B cell (primary cell): ENCODE measurements around the gene GARIN5A. TPM values are rescaled to one million over a fixed set of nuclear protein-coding genes. Genes with fewer than 3 reads are reported as not detected.

Experiments
- ATAC-seq: fragments of 200-7000 bp; cut with Tn5 transposase; one replicate; pipeline ENCODE4 v1.10.0; 2021; ENCODE audit warnings: low read depth, mild to moderate bottlenecking, moderate number of reproducible peaks, moderate library complexity
- CTCF ChIA-PET: fragments of 350-600 bp; sonication (Branson Sonifier 250); formaldehyde crosslinking; loops from one replicate; lab custom pipeline; 2021; ENCODE audit warnings: antibody characterized with exemption, inconsistent platforms; lab: Charles Lee
- POLR2A ChIA-PET: fragments of 350-600 bp; sonication (Branson Sonifier 250); formaldehyde crosslinking; loops from one replicate; lab custom pipeline; 2021; ENCODE audit warnings: antibody characterized with exemption; lab: Charles Lee
- DNase-seq: peaks from one replicate; pipeline ENCODE4 v3.0.0; 2013
- H2AFZ ChIP-seq: 2 replicates; pipeline ENCODE4 v1.6.1; 2012; ENCODE audit warnings: mild to moderate bottlenecking, low read depth, low read length; ENCODE audit not compliant: insufficient read depth, poor library complexity, severe bottlenecking
- H3K27ac ChIP-seq, 2 donors: 1 replicate in 1 of 2; 2 replicates in 1 of 2; pipeline ENCODE4 v1.5.1; 2012 to 2013; ENCODE audit warnings: low read length in 2 of 2, mild to moderate bottlenecking in 2 of 2, moderate library complexity in 1 of 2
- H3K27me3 ChIP-seq, 4 experiments: fragments of 200-600 bp in 1 of 4; sonication (generic) in 1 of 4; replicated peaks in 1 of 4; 1 replicate in 2 of 4; 2 replicates in 2 of 4; pipeline versions ENCODE4 v1.6.1 to v1.7.0; 2013 to 2016; ENCODE audit warnings: low read length in 3 of 4, mild to moderate bottlenecking in 2 of 4, mixed read lengths in 1 of 4, moderate library complexity in 1 of 4; ENCODE audit not compliant: insufficient read depth in 4 of 4, control insufficient read depth in 3 of 4; ENCODE audit errors: control extremely low read depth in 1 of 4
- H3K36me3 ChIP-seq, 2 experiments: replicated peaks in 1 of 2; 1 replicate in 1 of 2; 2 replicates in 1 of 2; pipeline versions ENCODE4 v1.6.1 to v1.7.1; 2013; ENCODE audit warnings: low read length in 1 of 2; ENCODE audit not compliant: insufficient read depth in 2 of 2, control insufficient read depth in 1 of 2; ENCODE audit errors: control extremely low read depth in 1 of 2, extremely low read depth in 1 of 2
- H3K4me1 ChIP-seq, 2 donors: fragments of 200-600 bp in 1 of 2; sonication (generic) in 1 of 2; 1 replicate in 1 of 2; 2 replicates in 1 of 2; pipeline versions ENCODE4 v1.5.1 to v1.6.1; 2013 to 2017; ENCODE audit warnings: low read length in 2 of 2; ENCODE audit not compliant: control insufficient read depth in 2 of 2, insufficient read depth in 2 of 2
- H3K4me2 ChIP-seq: replicated peaks from 2 replicates; pipeline ENCODE3; 2012; ENCODE audit warnings: mild to moderate bottlenecking, low read depth, low read length; ENCODE audit not compliant: poor library complexity, severe bottlenecking
- H3K4me3 ChIP-seq, 5 experiments: fragments of 200-600 bp in 1 of 5; sonication (generic) in 1 of 5; 1 replicate in 3 of 5; 2 replicates in 2 of 5; pipeline versions ENCODE4 v1.5.1 to v1.7.0; 2011 to 2016; ENCODE audit warnings: low read length in 4 of 5, mild to moderate bottlenecking in 4 of 5, low read depth in 2 of 5, control low read depth in 1 of 5, moderate library complexity in 1 of 5; ENCODE audit not compliant: insufficient read depth in 1 of 5; ENCODE audit errors: control extremely low read depth in 1 of 5, extremely low read depth in 1 of 5
- H3K79me2 ChIP-seq: fragments of 200-600 bp; sonication (generic); one replicate; pipeline ENCODE4 v1.6.0; 2016; ENCODE audit warnings: low read length; ENCODE audit not compliant: control insufficient read depth, insufficient read depth
- H3K9ac ChIP-seq: fragments of 200-600 bp; sonication (generic); 2 replicates; pipeline ENCODE4 v1.6.1; 2017; ENCODE audit warnings: mild to moderate bottlenecking, low read length, moderate library complexity
- H3K9me3 ChIP-seq, 3 donors: one replicate each; pipeline versions ENCODE4 v1.6.1 to v1.7.1; 2013; ENCODE audit warnings: low read length in 2 of 3; ENCODE audit not compliant: control insufficient read depth in 2 of 3, insufficient read depth in 1 of 3; ENCODE audit errors: control extremely low read depth in 1 of 3
- H4K20me1 ChIP-seq: 2 replicates; pipeline ENCODE4 v1.6.0; 2012; ENCODE audit warnings: mild to moderate bottlenecking, low read length; ENCODE audit not compliant: insufficient read depth, control insufficient read depth, poor library complexity, severe bottlenecking
- H3K27ac Mint-ChIP-seq: one replicate; pipeline ENCODE4 v1.8.0; 2021; ENCODE audit warnings: mixed read lengths
- H3K27me3 Mint-ChIP-seq: one replicate; pipeline ENCODE4 v1.8.0; 2021; ENCODE audit warnings: mixed read lengths
- H3K4me1 Mint-ChIP-seq: one replicate; pipeline ENCODE4 v1.8.0; 2021; ENCODE audit warnings: mixed read lengths
- H3K4me3 Mint-ChIP-seq: one replicate; pipeline ENCODE4 v1.8.0; 2021; ENCODE audit warnings: mixed read lengths
- H3K9me3 Mint-ChIP-seq: one replicate; pipeline ENCODE4 v1.8.0; 2022; ENCODE audit warnings: mixed read lengths; ENCODE audit not compliant: insufficient read depth
- CTCF ChIP-seq: fragments of 200-600 bp; IDR thresholded peaks from one replicate; pipeline ENCODE4 v1.8.0; 2022; ENCODE audit warnings: antibody characterized with exemption, mild to moderate bottlenecking
- EZH2 ChIP-seq: IDR thresholded peaks from 2 replicates; pipeline ENCODE4 v1.6.1; 2012; ENCODE audit warnings: borderline replicate concordance, low read depth, mild to moderate bottlenecking, moderate library complexity, low read length; ENCODE audit not compliant: insufficient read depth, poor library complexity, severe bottlenecking
- WGBS: methylation state at CpG from one replicate; pipeline ENCODE4 v1.1.5; 2013; ENCODE audit warnings: missing lambda C conversion rate; ENCODE audit not compliant: insufficient coverage; 5-methylcytosine and 5-hydroxymethylcytosine counted together
- intact Hi-C: fragments of 100-400 bp; cut with micrococcal nuclease; formaldehyde crosslinking; loops from one replicate; pipeline ENCODE4 v1.10.0; 2022
- polyA plus RNA-seq: library from polyadenylated mRNA; depleted of rRNA; stranded (reverse); fragments of >200 nt; gene quantifications from 2 replicates; pipeline ENCODE4 v1.2.3, GENCODE V29; 2012
- total RNA-seq, 2 donors: library from RNA; stranded (reverse); fragments of 120-200 nt in 1 of 2; gene quantifications; 1 replicate in 1 of 2; 2 replicates in 1 of 2; pipeline versions ENCODE4 v1.2.3 to v1.2.4, GENCODE V29; 2013 to 2022

Gene GARIN5A
- total and polyA plus RNA-seq, 2 donors (not counting 1 experiment from before 2014, with no cell fraction given), result 0.22 to 0.34 TPM

- WGBS, result 95% methylated on average over 5 of the region's 8 CpGs
- Histone ChIP-seq H3K79me2 (no peaks in the 10 kb centered on the region), H3K9me3 (peaks cover 0 to under 1% (median 0%) of the 10 kb centered on the region in 3 donors), H2AFZ (no peak overlapping the region), H3K4me2 (no peak overlapping the region), H3K4me3 (no peak overlapping the region), H3K36me3 (no peaks in the 10 kb centered on the region), H4K20me1 (no peaks in the 10 kb centered on the region), H3K27me3 (no peaks in the 10 kb centered on the region), H3K4me1 (peaks cover 14 to 20% of the 10 kb centered on the region in 2 donors), H3K9ac (no peak overlapping the region), H3K27ac (no peak overlapping the region)
- Mint-ChIP-seq H3K4me1 (peaks cover 17% of the 10 kb centered on the region), H3K27ac (no peak overlapping the region), H3K27me3 (no peaks in the 10 kb centered on the region), H3K4me3 (no peak overlapping the region), H3K9me3 (no peaks in the 10 kb centered on the region)
- no peak for TF ChIP-seq CTCF
- TF ChIP-seq EZH2, result no peak
- ChIA-PET CTCF (no interaction called here), POLR2A (no interaction called here)
- ATAC-seq (no peak), DNase-seq (no peak)
- intact Hi-C loops, result no loop called here
These were observed 30.7 kb upstream of the GARIN5A start for GRCh38 chr19:50507376-50507775.

- Histone ChIP-seq H3K9me3 (no peaks in the 10 kb centered on the region), H4K20me1 (no peaks in the 10 kb centered on the region), H3K9ac (no peak overlapping the region), H3K27me3 (no peaks in the 10 kb centered on the region), H3K27ac (no peak overlapping the region), H3K36me3 (no peaks in the 10 kb centered on the region), H3K4me2 (no peak overlapping the region), H3K79me2 (no peaks in the 10 kb centered on the region), H2AFZ (no peak overlapping the region), H3K4me1 (peaks cover 9 to 15% of the 10 kb centered on the region in 2 donors), H3K4me3 (no peak overlapping the region)
- ATAC-seq (no peak), DNase-seq (no peak)
- intact Hi-C loops, result no loop called here
- Mint-ChIP-seq H3K27ac (no peak overlapping the region), H3K4me1 (peaks cover 16% of the 10 kb centered on the region), H3K9me3 (no peaks in the 10 kb centered on the region), H3K4me3 (no peak overlapping the region), H3K27me3 (no peaks in the 10 kb centered on the region)
- TF ChIP-seq CTCF (no peak), EZH2 (no peak)
- CTCF ChIA-PET, result no interaction called here
- POLR2A ChIA-PET, result no interaction called here
- WGBS, result 95% methylated on average over 6 of the region's 10 CpGs
These were observed 30.1 kb upstream of the GARIN5A start for GRCh38 chr19:50506700-50507099.
